K562 (cell line): ENCODE measurements around the gene ARHGAP15. TPM values are rescaled to one million over a fixed set of nuclear protein-coding genes. Genes with fewer than 3 reads are reported as not detected.

Experiments
- ATAC-seq: fragments of 200-7000 bp; cut with Tn5 transposase; 3 replicates; pipeline ENCODE4 v1.9.1; 2020; ENCODE audit warnings: moderate library complexity
- BruUV-seq: library from RNA; stranded (reverse); fragments of 400-500 nt; replicated peaks from 2 replicates; lab custom pipeline; 2021; lab: Mats Ljungman, UMichigan
- CTCF ChIA-PET: fragments of 300-600 bp; formaldehyde crosslinking; extraction: SDS; loops from one replicate; lab custom pipeline; 2021; ENCODE audit warnings: low intra/inter-chr PET ratio; lab: Yijun Ruan, JAX
- POLR2A ChIA-PET: fragments of 300-600, 350-650 bp; sonication (Branson Sonifier 250); formaldehyde crosslinking; extraction: SDS; loops from one replicate; lab custom pipeline; 2021; ENCODE audit warnings: antibody characterized with exemption, inconsistent platforms; lab: Yijun Ruan, JAX
- DNase-seq, 4 experiments: peaks; one replicate each; pipeline versions ENCODE4 v3.0.0 to v3.0.0-alpha.2; 2011 to 2018; ENCODE audit warnings: low spot score in 3 of 4, mixed read lengths in 3 of 4; ENCODE audit errors: extremely low read depth in 1 of 4
- FAIRE-seq: peaks from 2 replicates; lab custom pipeline; 2011; peaks lifted over from hg19 to GRCh38; lab: Jason Lieb, UNC
- H2AFZ ChIP-seq: 2 replicates; pipeline ENCODE4 v1.6.0; 2011; ENCODE audit warnings: low read depth, low read length, control low read depth, inconsistent platforms
- H3K27ac ChIP-seq: fragments of 200-600 bp; 3 replicates; pipeline ENCODE4 v1.8.0; 2011; ENCODE audit warnings: low read depth, mild to moderate bottlenecking, control low read depth, inconsistent platforms, low read length, moderate library complexity, mixed read lengths; ENCODE audit errors: extremely low read depth
- H3K27me3 ChIP-seq, 2 experiments: fragments of 300-600 bp in 1 of 2; 2 replicates in 1 of 2; 3 replicates in 1 of 2; pipeline versions ENCODE4 v1.6.0 to v1.8.0; 2011; ENCODE audit warnings: inconsistent platforms in 2 of 2, low read length in 2 of 2, mild to moderate bottlenecking in 1 of 2, mixed read lengths in 1 of 2, moderate library complexity in 1 of 2; ENCODE audit not compliant: control insufficient read depth in 2 of 2, insufficient read depth in 2 of 2
- H3K36me3 ChIP-seq: fragments of 300-600 bp; 3 replicates; pipeline ENCODE4 v1.8.0; 2011; ENCODE audit warnings: mild to moderate bottlenecking, low read length, inconsistent platforms; ENCODE audit not compliant: control insufficient read depth, insufficient read depth
- H3K4me1 ChIP-seq, 2 experiments: fragments of 200-600 bp in 1 of 2; replicated peaks in 1 of 2; 2 replicates in 1 of 2; 3 replicates in 1 of 2; pipeline versions ENCODE4 v1.5.1 to v1.8.0; 2011; ENCODE audit warnings: inconsistent platforms in 2 of 2, low read length in 2 of 2, mild to moderate bottlenecking in 1 of 2, mixed read lengths in 1 of 2, moderate library complexity in 1 of 2; ENCODE audit not compliant: control insufficient read depth in 2 of 2, insufficient read depth in 2 of 2
- H3K4me2 ChIP-seq: 2 replicates; pipeline ENCODE4 v1.6.1; 2011; ENCODE audit warnings: low read length, control low read depth, inconsistent platforms, mixed read lengths; ENCODE audit not compliant: insufficient read depth
- H3K4me3 ChIP-seq: fragments of 200-600 bp; sonication (generic), shearing (Covaris generic); 2 replicates; pipeline ENCODE4 v1.5.1; 2016; ENCODE audit warnings: control low read depth, inconsistent platforms
- H3K79me2 ChIP-seq: fragments of 200-600 bp; 3 replicates; pipeline ENCODE4 v1.8.0; 2011; ENCODE audit warnings: low read length, inconsistent platforms; ENCODE audit not compliant: control insufficient read depth, insufficient read depth
- H3K9ac ChIP-seq, 2 experiments: 2 replicates each; pipeline versions ENCODE4 v1.6.0 to v1.6.1; 2011; ENCODE audit warnings: low read depth in 2 of 2, low read length in 2 of 2, control low read depth in 1 of 2, inconsistent platforms in 1 of 2, mild to moderate bottlenecking in 1 of 2, mixed read lengths in 1 of 2; ENCODE audit not compliant: insufficient read depth in 1 of 2
- H3K9me1 ChIP-seq: one replicate; pipeline ENCODE4 v1.6.0; 2011; ENCODE audit warnings: inconsistent platforms, mild to moderate bottlenecking, low read length, moderate library complexity; ENCODE audit not compliant: control insufficient read depth, insufficient read depth
- H3K9me3 ChIP-seq: replicated peaks from 2 replicates; pipeline ENCODE4 v1.5.1; 2011; ENCODE audit warnings: low read depth, low read length, inconsistent platforms; ENCODE audit not compliant: control insufficient read depth, insufficient read depth
- H4K20me1 ChIP-seq: replicated peaks from 2 replicates; pipeline ENCODE4 v1.6.1; 2011; ENCODE audit warnings: low read length, inconsistent platforms, mixed read lengths; ENCODE audit not compliant: control insufficient read depth, insufficient read depth
- ADNP ChIP-seq: fragments of 200-800 bp; sonication (Bioruptor generic); IDR thresholded peaks from 2 replicates; pipeline ENCODE4 v1.6.1; 2016; ENCODE audit warnings: missing genetic modification characterization, missing compliant biosample characterization
- BRD9 ChIP-seq: fragments of 450-650 bp; IDR thresholded peaks from 2 replicates; pipeline ENCODE4 v1.6.1; 2018; ENCODE audit warnings: low read depth; ENCODE audit not compliant: partially characterized antibody
- CBX3 ChIP-seq, 2 experiments: IDR thresholded peaks; 1 replicate in 1 of 2; 2 replicates in 1 of 2; pipeline ENCODE4 v1.6.1; 2012; ENCODE audit warnings: inconsistent platforms in 2 of 2, low read length in 2 of 2, borderline replicate concordance in 1 of 2, control low read depth in 1 of 2
- FOS ChIP-seq: IDR thresholded peaks from 3 replicates; pipeline ENCODE4 v1.6.1; 2011; ENCODE audit not compliant: insufficient read length; ENCODE audit errors: extremely low read depth
- FOXA1 ChIP-seq: fragments of 450-650 bp; IDR thresholded peaks from 2 replicates; pipeline ENCODE4 v1.6.1; 2016; ENCODE audit warnings: mild to moderate bottlenecking, borderline replicate concordance
- FOXK2 ChIP-seq, 2 experiments: fragments of 450-650 bp; IDR thresholded peaks in 1 of 2; conservative IDR thresholded peaks in 1 of 2; 2 replicates each; pipeline ENCODE4 v1.6.1; 2016; ENCODE audit warnings: low read depth in 2 of 2, mild to moderate bottlenecking in 1 of 2
- HMBOX1 ChIP-seq: sonication (generic); IDR thresholded peaks from 2 replicates; pipeline ENCODE4 v1.6.1; 2016
- HNRNPH1 ChIP-seq: fragments of 200-400 bp; formaldehyde crosslinking; optimal IDR thresholded peaks from 2 replicates; pipeline ENCODE3; 2017; ENCODE audit warnings: low read depth, mild to moderate bottlenecking, low read length, moderate library complexity
- MYBL2 ChIP-seq, 2 experiments: fragments of 450-650 bp in 1 of 2; sonication (generic) in 1 of 2; formaldehyde crosslinking in 1 of 2; IDR thresholded peaks; 2 replicates each; pipeline versions ENCODE4 v1.6.1 to v1.8.1; 2017 to 2022; ENCODE audit warnings: borderline replicate concordance in 1 of 2, inconsistent platforms in 1 of 2, low read depth in 1 of 2, mild to moderate bottlenecking in 1 of 2, missing genetic modification reagents in 1 of 2, moderate library complexity in 1 of 2
- POLR2B ChIP-seq: fragments of 450-650 bp; IDR thresholded peaks from 2 replicates; pipeline ENCODE4 v1.6.1; 2018; ENCODE audit warnings: low read depth; ENCODE audit not compliant: partially characterized antibody
- SMC3 ChIP-seq: conservative IDR thresholded peaks from 2 replicates; pipeline ENCODE4 v1.6.1; 2011; ENCODE audit warnings: low read depth, low read length, improper control_type of control experiment; ENCODE audit not compliant: insufficient read depth
- TAF9B ChIP-seq: fragments of 450-650 bp; IDR thresholded peaks from 2 replicates; pipeline ENCODE4 v1.6.1; 2018; ENCODE audit warnings: mild to moderate bottlenecking; ENCODE audit not compliant: partially characterized antibody
- ZNF140 ChIP-seq: fragments of 250-450 bp; sonication (Bioruptor Pico); IDR thresholded peaks from 2 replicates; pipeline ENCODE4 v1.8.0; 2021; ENCODE audit warnings: moderate library complexity, mild to moderate bottlenecking, inconsistent platforms
- ZNF239 ChIP-seq: fragments of 250-450 bp; sonication (Bioruptor Pico); IDR thresholded peaks from 2 replicates; pipeline ENCODE4 v1.4.0; 2020; ENCODE audit warnings: mild to moderate bottlenecking
- ZNF57 ChIP-seq: fragments of 450-650 bp; formaldehyde crosslinking; IDR thresholded peaks from 2 replicates; pipeline ENCODE4 v1.4.0; 2020; ENCODE audit warnings: mild to moderate bottlenecking, moderate library complexity
- ZNF766 ChIP-seq: fragments of 200-800 bp; sonication (Bioruptor generic); conservative IDR thresholded peaks from 2 replicates; pipeline ENCODE4 v1.6.1; 2016; ENCODE audit warnings: missing genetic modification characterization, missing compliant biosample characterization
- ZNF780A ChIP-seq: fragments of 250-450 bp; sonication (Bioruptor Pico); IDR thresholded peaks from 2 replicates; pipeline ENCODE4 v1.5.0; 2021; ENCODE audit warnings: mild to moderate bottlenecking
- WGBS: fragments of 100-300 bp; shearing (Covaris generic); methylation state at CpG from one replicate; pipeline ENCODE4 v1.1.6; 2016; ENCODE audit warnings: low coverage, mixed read lengths; ENCODE audit not compliant: insufficient coverage; ENCODE audit errors: missing lambda C conversion rate; 5-methylcytosine and 5-hydroxymethylcytosine counted together
- in situ Hi-C: fragments of 300-500 bp; cut with MboI; formaldehyde crosslinking; loops from 4 replicates; pipeline ENCODE4 v1.15.0; 2018; ENCODE audit warnings: inconsistent platforms, mixed read lengths
- intact Hi-C: fragments of 100-400 bp; cut with micrococcal nuclease; formaldehyde crosslinking; loops from 2 replicates; pipeline ENCODE4 v1.14.2; 2022
- polyA plus RNA-seq, 8 experiments: library from polyadenylated mRNA; depleted of rRNA in 4 of 8; stranded (reverse) in 5 of 8; unstranded in 3 of 8; fragments of >200 nt; fragmentation: Nextera tagmentation in 2 of 8; fragmentation: Illumina TruSeq in 1 of 8; extraction: Ambion mirVana in 2 of 8; extraction: Trizol in 1 of 8; gene quantifications; 2 replicates each; pipeline versions ENCODE4 v1.2.1 to v1.2.3, GENCODE V29; 2011 to 2014; ENCODE audit warnings: inconsistent platforms in 1 of 8, missing spikeins in 1 of 8
- total RNA-seq, 7 experiments: library from RNA; depleted of rRNA in 6 of 7; stranded (reverse); fragments of >200 nt in 6 of 7; fragmentation: Illumina TruSeq in 2 of 7; extraction: Trizol in 2 of 7; gene quantifications; 2 replicates each; pipeline versions ENCODE4 v1.2.1 to v1.2.3, GENCODE V29; 2011 to 2021; ENCODE audit warnings: low replicate concordance in 1 of 7

ARHGAP15 gene
- total and polyA plus RNA-seq, 9 of the 15 experiments (the other 6 are each of a cell fraction or from before 2014, with no cell fraction given) = 1.5 to 17.9 (median 7.9) TPM

- intact Hi-C loops = no loop called here
- no peak overlapping the region for H3K4me3 ChIP-seq
- ATAC-seq (no peak), DNase-seq (no peak), FAIRE-seq (no peak)
- TF ChIP-seq MYBL2 (IDR thresholded peaks at IDR 0.05; ENCODE audit: low read depth) = no peak
- no peak for TF ChIP-seq MYBL2 (CRISPR knock-in tag; IDR thresholded peaks at IDR 0.05; ENCODE audit: borderline replicate concordance)
- TF ChIP-seq ZNF239 (CRISPR knock-in tag) = no peak
- TF ChIP-seq FOXA1 = no peak
- TF ChIP-seq CBX3 (IDR thresholded peaks at IDR 0.05; ENCODE audit: borderline replicate concordance in 1 of 2, low read length in 2 of 2) = no peak
- no peak for TF ChIP-seq ADNP (tag)
- no peak for TF ChIP-seq ZNF766
- no peak for TF ChIP-seq POLR2B
- no peak for TF ChIP-seq HNRNPH1
- no peak for TF ChIP-seq HMBOX1
- TF ChIP-seq ZNF780A (CRISPR knock-in tag) = no peak
- no peak for TF ChIP-seq FOXK2 (conservative IDR thresholded peaks at IDR 0.05 in 1 of 2, IDR thresholded peaks at IDR 0.05 in 1 of 2; ENCODE audit: low read depth in 2 of 2)
- TF ChIP-seq BRD9 = no peak
- TF ChIP-seq TAF9B = no peak
- no peak for TF ChIP-seq FOS
- no peak for TF ChIP-seq ZNF57 (CRISPR knock-in tag)
- TF ChIP-seq ZNF140 = no peak
- no peak for TF ChIP-seq SMC3
- no peak overlapping the region for H2AFZ ChIP-seq
- H3K9me3 ChIP-seq = no peaks in the 10 kb centered on the region
- in situ Hi-C loops = no loop called here
- no peak overlapping the region for H3K4me2 ChIP-seq
- ChIA-PET POLR2A (no interaction called here), CTCF (no interaction called here)
- no peaks in the 10 kb centered on the region for H3K79me2 ChIP-seq
- no TSS peak for BruUV-seq
- 12% methylated on average over 4 of the region's 4 CpGs for WGBS
- no peaks in the 10 kb centered on the region for H3K9me1 ChIP-seq
- no peak overlapping the region for H3K9ac ChIP-seq
- no peaks in the 10 kb centered on the region for H3K4me1 ChIP-seq
- no peaks in the 10 kb centered on the region for H3K36me3 ChIP-seq
- H3K27me3 ChIP-seq = no peaks in the 10 kb centered on the region
- H3K27ac ChIP-seq = no peak overlapping the region
- no peaks in the 10 kb centered on the region for H4K20me1 ChIP-seq
These were observed 404.6 kb downstream of the ARHGAP15 start for GRCh38 chr2:143533846-143534245.
